Fibroblast of the conjunctiva (primary cell): ENCODE measurements around the gene ATXN1.

Source experiments
- DNase-seq: peaks from one replicate; pipeline ENCODE4 v3.0.0-alpha.2; 2010; ENCODE audit warnings: low read depth

The ATXN1 gene

GRCh38 chr6:16698162-16698533, 63.1 kb downstream of the ATXN1 start:
- DNase-seq = no peak

GRCh38 chr6:16697437-16698161, 63.7 kb downstream of the ATXN1 start:
- no peak for DNase-seq

GRCh38 chr6:16696496-16696895, 64.8 kb downstream of the ATXN1 start:
- no peak for DNase-seq

- DNase-seq = no peak
These were observed 66.3 kb downstream of the ATXN1 start for GRCh38 chr6:16694781-16695578.

- no peak for DNase-seq
These were observed 69.9 kb downstream of the ATXN1 start for GRCh38 chr6:16691324-16691723.

GRCh38 chr6:16690608-16691142, 70.6 kb downstream of the ATXN1 start:
- DNase-seq = no peak

- DNase-seq = no peak
These were observed 71.3 kb downstream of the ATXN1 start for GRCh38 chr6:16689788-16690607.

- DNase-seq = peak; percentile 73
These were observed 72.2 kb downstream of the ATXN1 start for GRCh38 chr6:16688984-16689636.

- no peak for DNase-seq
These were observed 72.8 kb downstream of the ATXN1 start for GRCh38 chr6:16688436-16688835.

- DNase-seq = no peak
These were observed 74.2 kb downstream of the ATXN1 start for GRCh38 chr6:16687045-16687444.

GRCh38 chr6:16684896-16685554, 76.2 kb downstream of the ATXN1 start:
- DNase-seq = no peak

GRCh38 chr6:16684195-16684689, 77.0 kb downstream of the ATXN1 start:
- no peak for DNase-seq

GRCh38 chr6:16683641-16684194, 77.5 kb downstream of the ATXN1 start:
- peak; percentile 80 for DNase-seq

- peak; percentile 86 for DNase-seq
These were observed 79.9 kb downstream of the ATXN1 start for GRCh38 chr6:16681260-16681873.

- no peak for DNase-seq
These were observed 82.2 kb downstream of the ATXN1 start for GRCh38 chr6:16679050-16679449.

GRCh38 chr6:16677458-16677857, 83.8 kb downstream of the ATXN1 start:
- no peak for DNase-seq

GRCh38 chr6:16676978-16677377, 84.3 kb downstream of the ATXN1 start:
- no peak for DNase-seq

- no peak for DNase-seq
These were observed 84.9 kb downstream of the ATXN1 start for GRCh38 chr6:16676376-16676775.

- DNase-seq = no peak
These were observed 86.4 kb downstream of the ATXN1 start for GRCh38 chr6:16674801-16675392.
